Astrocyte (in vitro differentiated cells and primary cell): ENCODE data around the gene SETD1B. TPM values are rescaled to one million over a fixed set of nuclear protein-coding genes. Genes with fewer than 3 reads are reported as not detected.

ENCODE experiments used
- DNase-seq: peaks from one replicate; pipeline ENCODE4 v3.0.0-alpha.2; 2010; ENCODE audit warnings: low read depth
- FAIRE-seq: peaks from 2 replicates; lab custom pipeline; 2011; peaks lifted over from hg19 to GRCh38; lab: Jason Lieb, UNC
- H2AFZ ChIP-seq: 2 replicates; pipeline ENCODE4 v1.6.0; 2012; ENCODE audit warnings: low read depth, low read length, inconsistent platforms
- H3K27ac ChIP-seq: 2 replicates; pipeline ENCODE4 v1.5.1; 2011; ENCODE audit warnings: low read depth, low read length, inconsistent platforms
- H3K27me3 ChIP-seq: 2 replicates; pipeline ENCODE4 v1.6.0; 2011; ENCODE audit warnings: low read length, inconsistent platforms; ENCODE audit not compliant: insufficient read depth
- H3K36me3 ChIP-seq: 2 replicates; pipeline ENCODE4 v1.5.1; 2011; ENCODE audit warnings: low read length, inconsistent platforms; ENCODE audit not compliant: insufficient read depth
- H3K4me1 ChIP-seq: 2 replicates; pipeline ENCODE4 v1.5.1; 2011; ENCODE audit warnings: low read length, inconsistent platforms; ENCODE audit not compliant: insufficient read depth
- H3K4me2 ChIP-seq: 2 replicates; pipeline ENCODE4 v1.6.0; 2012; ENCODE audit warnings: low read length, inconsistent platforms
- H3K4me3 ChIP-seq: 2 replicates; pipeline ENCODE4 v1.5.1; 2011; ENCODE audit warnings: low read depth, mild to moderate bottlenecking, low read length, inconsistent platforms; ENCODE audit not compliant: insufficient read depth
- H3K79me2 ChIP-seq: 2 replicates; pipeline ENCODE4 v1.6.0; 2012; ENCODE audit warnings: mild to moderate bottlenecking, low read length, inconsistent platforms; ENCODE audit not compliant: insufficient read depth
- H3K9ac ChIP-seq: 2 replicates; pipeline ENCODE4 v1.6.0; 2012; ENCODE audit warnings: mild to moderate bottlenecking, low read length, inconsistent platforms
- H3K9me3 ChIP-seq: 2 replicates; pipeline ENCODE4 v1.5.1; 2012; ENCODE audit warnings: low read depth, mild to moderate bottlenecking, low read length, inconsistent platforms; ENCODE audit not compliant: insufficient read depth
- H4K20me1 ChIP-seq: 2 replicates; pipeline ENCODE4 v1.6.0; 2012; ENCODE audit warnings: low read length, inconsistent platforms; ENCODE audit not compliant: insufficient read depth
- H3K27ac Mint-ChIP-seq: one replicate; pipeline ENCODE4 v1.8.0; 2021; ENCODE audit warnings: mild to moderate bottlenecking, mixed read lengths; ENCODE audit not compliant: unreplicated experiment
- H3K27me3 Mint-ChIP-seq: one replicate; pipeline ENCODE4 v1.8.0; 2021; ENCODE audit warnings: low read depth, mixed read lengths; ENCODE audit not compliant: unreplicated experiment
- H3K36me3 Mint-ChIP-seq: one replicate; pipeline ENCODE4 v1.8.0; 2021; ENCODE audit warnings: low read depth, mixed read lengths; ENCODE audit not compliant: unreplicated experiment
- H3K4me1 Mint-ChIP-seq: one replicate; pipeline ENCODE4 v1.8.0; 2021; ENCODE audit warnings: low read depth, mixed read lengths; ENCODE audit not compliant: unreplicated experiment
- H3K4me3 Mint-ChIP-seq: one replicate; pipeline ENCODE4 v1.8.0; 2021; ENCODE audit warnings: mild to moderate bottlenecking, moderate library complexity, mixed read lengths; ENCODE audit not compliant: unreplicated experiment
- H3K9me3 Mint-ChIP-seq: one replicate; pipeline ENCODE4 v1.8.0; 2021; ENCODE audit warnings: mild to moderate bottlenecking, mixed read lengths; ENCODE audit not compliant: unreplicated experiment
- CTCF ChIP-seq: IDR thresholded peaks from 2 replicates; pipeline ENCODE4 v1.5.1; 2011; ENCODE audit warnings: low read depth, mild to moderate bottlenecking, inconsistent platforms, low read length, moderate library complexity; ENCODE audit not compliant: insufficient read depth
- EZH2 ChIP-seq: IDR thresholded peaks from 2 replicates; pipeline ENCODE4 v1.6.1; 2012; ENCODE audit warnings: mild to moderate bottlenecking, low read length, inconsistent platforms; ENCODE audit not compliant: insufficient read depth
- total RNA-seq: library from RNA; stranded (reverse); gene quantifications from 2 replicates; pipeline ENCODE4 v1.2.1, GENCODE V29; 2021

The SETD1B gene
- total RNA-seq, 1 donor from 2014 or later, result 24.0 TPM

- peak overlapping the region; percentile 89 for H3K4me3 Mint-ChIP-seq
- peak overlapping the region; percentile 86 for H3K27ac Mint-ChIP-seq
- Histone ChIP-seq H3K79me2 (peaks cover 18% of the 10 kb centered on the region), H3K9ac (no peak overlapping the region), H3K9me3 (no peaks in the 10 kb centered on the region), H3K27me3 (no peaks in the 10 kb centered on the region), H3K27ac (no peak overlapping the region), H3K4me1 (peaks cover 37% of the 10 kb centered on the region), H2AFZ (no peak overlapping the region), H3K4me2 (no peak overlapping the region), H3K36me3 (no peaks in the 10 kb centered on the region), H4K20me1 (peaks cover 20% of the 10 kb centered on the region), H3K4me3 (no peak overlapping the region)
- no peaks in the 10 kb centered on the region for H3K27me3 Mint-ChIP-seq
- TF ChIP-seq EZH2 (no peak), CTCF (no peak)
- no peaks in the 10 kb centered on the region for H3K9me3 Mint-ChIP-seq
- peaks cover 2% of the 10 kb centered on the region for H3K36me3 Mint-ChIP-seq
- DNase-seq, result no peak
- no peak for FAIRE-seq
- peaks cover 30% of the 10 kb centered on the region for H3K4me1 Mint-ChIP-seq
Observed at GRCh38 chr12:121791671-121792551, 11.9 kb upstream of the SETD1B start.

GRCh38 chr12:121792607-121793439, 11.0 kb upstream of the SETD1B start:
- no peaks in the 10 kb centered on the region for H3K36me3 ChIP-seq
- Mint-ChIP-seq H3K4me1 (peaks cover 35% of the 10 kb centered on the region), H3K4me3 (peak overlapping the region; percentile 89), H3K36me3 (peaks cover 2% of the 10 kb centered on the region), H3K27me3 (no peaks in the 10 kb centered on the region), H3K27ac (peak overlapping the region; percentile 86), H3K9me3 (no peaks in the 10 kb centered on the region)
- H3K79me2 ChIP-seq, result peaks cover 27% of the 10 kb centered on the region
- no peaks in the 10 kb centered on the region for H3K9me3 ChIP-seq
- TF ChIP-seq EZH2, result no peak
- TF ChIP-seq CTCF, result no peak
- peaks cover 21% of the 10 kb centered on the region for H4K20me1 ChIP-seq
- H3K4me2 ChIP-seq, result peak overlapping the region; percentile 98
- H3K27me3 ChIP-seq, result no peaks in the 10 kb centered on the region
- H3K4me1 ChIP-seq, result peaks cover 46% of the 10 kb centered on the region
- H2AFZ ChIP-seq, result no peak overlapping the region
- DNase-seq, result no peak
- H3K4me3 ChIP-seq, result peak overlapping the region; percentile 54
- H3K9ac ChIP-seq, result peak overlapping the region; percentile 75
- no peak overlapping the region for H3K27ac ChIP-seq
- FAIRE-seq, result no peak
